ENCODE data around the gene SLC14A1.
A peak's percentile ranks its signal among the peaks of the same experiment; 100 is the strongest.

The SLC14A1 gene

GRCh38 chr18:45783097-45784075 lies 59.4 kb downstream of the SLC14A1 start:
- TF ChIP-seq POLR2A (IDR thresholded peaks at IDR 0.05; ENCODE audit: low read depth, low read length) = no peak
- FAIRE-seq (no peak), DNase-seq (ENCODE audit: insufficient read length, low spot score) (no peak)

GRCh38 chr18:45785134-45785533 lies 61.2 kb downstream of the SLC14A1 start:
- DNase-seq (ENCODE audit: insufficient read length, low spot score) (no peak), FAIRE-seq (no peak)
- TF ChIP-seq POLR2A (IDR thresholded peaks at IDR 0.05; ENCODE audit: low read depth, low read length) = no peak

- FAIRE-seq = no peak
- no peak for DNase-seq (ENCODE audit: insufficient read length, low spot score)
- TF ChIP-seq POLR2A (IDR thresholded peaks at IDR 0.05; ENCODE audit: low read depth, low read length) = no peak
Measured at GRCh38 chr18:45786941-45787340, 63.0 kb downstream of the SLC14A1 start.

GRCh38 chr18:45787346-45787745 lies 63.4 kb downstream of the SLC14A1 start:
- no peak for FAIRE-seq
- DNase-seq (ENCODE audit: insufficient read length, low spot score) = no peak
- no peak for TF ChIP-seq POLR2A (IDR thresholded peaks at IDR 0.05; ENCODE audit: low read depth, low read length)

- no peak for TF ChIP-seq POLR2A (IDR thresholded peaks at IDR 0.05; ENCODE audit: low read depth, low read length)
- DNase-seq (ENCODE audit: insufficient read length, low spot score) (no peak), FAIRE-seq (no peak)
Measured at GRCh38 chr18:45788861-45789260, 64.9 kb downstream of the SLC14A1 start.

GRCh38 chr18:45792506-45793263 lies 68.7 kb downstream of the SLC14A1 start:
- DNase-seq (ENCODE audit: insufficient read length, low spot score) (no peak), FAIRE-seq (no peak)
- no peak for TF ChIP-seq POLR2A (IDR thresholded peaks at IDR 0.05; ENCODE audit: low read depth, low read length)

GRCh38 chr18:45793264-45793965 lies 69.4 kb downstream of the SLC14A1 start:
- FAIRE-seq (peak; percentile 88), DNase-seq (ENCODE audit: insufficient read length, low spot score) (no peak)
- TF ChIP-seq POLR2A (IDR thresholded peaks at IDR 0.05; ENCODE audit: low read depth, low read length) = no peak

GRCh38 chr18:45801416-45802004 lies 77.5 kb downstream of the SLC14A1 start:
- no peak for TF ChIP-seq POLR2A (IDR thresholded peaks at IDR 0.05; ENCODE audit: low read depth, low read length)
- DNase-seq (ENCODE audit: insufficient read length, low spot score) = no peak
- no peak for FAIRE-seq

Measured in H54 (cell line).